RCC 7860 (cell line): Measurements from ENCODE around the gene CEP85L.
"Not testable (repeated sequence)": the region's sequence is repeated elsewhere in the genome, so short reads cannot be mapped to it uniquely, and the experiment has no call there.

Source experiments
- DNase-seq: peaks from one replicate; pipeline ENCODE4 v3.0.0-alpha.2; 2015; ENCODE audit warnings: low spot score
- FAIRE-seq: peaks from 2 replicates; lab custom pipeline; 2012; peaks lifted over from hg19 to GRCh38; lab: Jason Lieb, UNC

The CEP85L gene

DNA sequence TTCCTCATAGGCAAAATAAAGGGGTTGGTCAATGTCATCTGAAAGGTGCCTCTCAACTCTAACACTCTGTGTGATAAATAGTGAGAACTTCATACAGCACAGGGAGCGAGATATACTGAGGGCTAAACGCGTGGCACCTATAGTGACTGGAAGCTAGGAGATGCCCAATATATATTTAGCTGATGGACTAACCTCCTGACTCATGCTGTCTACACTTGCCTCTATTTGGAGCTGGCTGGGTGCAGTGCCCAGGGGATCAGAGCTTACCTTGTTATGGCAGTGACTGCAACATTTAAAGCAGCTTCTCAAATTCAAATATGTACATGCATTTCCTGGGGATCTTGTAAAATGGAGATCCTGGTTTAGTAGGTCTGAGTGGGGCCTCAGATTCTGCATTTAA lies 214.9 kb downstream of the CEP85L start:
- no peak for DNase-seq
- FAIRE-seq: no peak

- DNase-seq, FAIRE-seq: not testable (repeated sequence)
These were observed 217.2 kb downstream of the CEP85L start for GRCh38 chr6:118434147-118434546.

- FAIRE-seq, DNase-seq: not testable (repeated sequence)
These were observed 230.1 kb downstream of the CEP85L start for GRCh38 chr6:118421312-118421711.

- no peak for DNase-seq
- no peak for FAIRE-seq
These were observed 231.7 kb downstream of the CEP85L start for GRCh38 chr6:118419448-118420394.
